ENCODE data around the gene ZDHHC14. TPM values are rescaled to one million over a fixed set of nuclear protein-coding genes. Genes with fewer than 3 reads are reported as not detected.

Gene ZDHHC14
- total RNA-seq, 2 donors from 2014 or later: 13.0 to 19.1 TPM

DNA sequence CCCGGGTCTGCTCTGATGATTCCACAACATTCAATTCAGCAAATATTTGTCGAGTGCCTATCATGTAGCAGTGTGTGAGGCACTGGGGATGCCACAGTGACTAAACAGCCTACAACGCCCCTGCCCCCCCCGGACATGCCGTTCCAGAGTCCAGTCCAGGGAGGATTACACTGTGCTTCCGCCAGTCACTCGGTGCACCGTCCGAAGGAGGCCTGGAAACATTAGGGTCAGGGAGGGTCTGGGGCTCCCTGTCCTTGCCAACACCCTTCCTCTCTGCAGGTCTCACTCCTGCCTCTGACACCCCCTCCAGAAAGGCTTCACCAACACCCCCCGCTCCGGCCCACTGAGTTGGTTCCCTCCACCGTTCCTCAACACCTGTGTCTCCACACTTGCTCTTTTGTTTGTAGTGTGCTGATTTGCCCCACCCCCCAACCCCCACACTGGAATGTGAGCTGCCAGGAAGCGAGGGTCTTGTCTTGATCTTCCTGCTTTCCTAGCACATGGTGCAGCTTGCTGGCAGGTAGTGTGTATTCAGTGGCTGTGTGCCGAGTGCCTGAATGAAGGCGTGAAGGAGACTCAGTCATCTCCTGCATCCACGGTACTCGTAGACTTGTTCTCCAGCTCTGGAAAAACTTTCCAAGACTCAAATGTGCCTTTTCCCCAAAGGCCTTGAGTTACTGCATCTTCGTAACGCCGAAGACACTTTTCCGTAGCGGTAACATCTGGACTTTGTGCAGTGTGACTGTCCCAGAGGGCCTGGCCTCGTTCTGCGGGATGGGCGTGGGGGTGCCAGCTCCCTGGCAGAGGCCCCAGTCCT lies 150.4 kb downstream of the ZDHHC14 start:
- H3K27ac ChIP-seq: no peak overlapping the region
- H3K4me1 ChIP-seq: peaks cover 0 to 35% of the 10 kb centered on the region in 2 donors
- H3K9me3 ChIP-seq: no peaks in the 10 kb centered on the region
- no peak for DNase-seq (ENCODE audit: low spot score)
- TF ChIP-seq, protein P1, sequence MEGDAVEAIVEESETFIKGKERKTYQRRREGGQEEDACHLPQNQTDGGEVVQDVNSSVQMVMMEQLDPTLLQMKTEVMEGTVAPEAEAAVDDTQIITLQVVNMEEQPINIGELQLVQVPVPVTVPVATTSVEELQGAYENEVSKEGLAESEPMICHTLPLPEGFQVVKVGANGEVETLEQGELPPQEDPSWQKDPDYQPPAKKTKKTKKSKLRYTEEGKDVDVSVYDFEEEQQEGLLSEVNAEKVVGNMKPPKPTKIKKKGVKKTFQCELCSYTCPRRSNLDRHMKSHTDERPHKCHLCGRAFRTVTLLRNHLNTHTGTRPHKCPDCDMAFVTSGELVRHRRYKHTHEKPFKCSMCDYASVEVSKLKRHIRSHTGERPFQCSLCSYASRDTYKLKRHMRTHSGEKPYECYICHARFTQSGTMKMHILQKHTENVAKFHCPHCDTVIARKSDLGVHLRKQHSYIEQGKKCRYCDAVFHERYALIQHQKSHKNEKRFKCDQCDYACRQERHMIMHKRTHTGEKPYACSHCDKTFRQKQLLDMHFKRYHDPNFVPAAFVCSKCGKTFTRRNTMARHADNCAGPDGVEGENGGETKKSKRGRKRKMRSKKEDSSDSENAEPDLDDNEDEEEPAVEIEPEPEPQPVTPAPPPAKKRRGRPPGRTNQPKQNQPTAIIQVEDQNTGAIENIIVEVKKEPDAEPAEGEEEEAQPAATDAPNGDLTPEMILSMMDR (IDR thresholded peaks at IDR 0.05): no peak
- H3K27me3 ChIP-seq: no peaks in the 10 kb centered on the region
- no peak overlapping the region for H3K4me3 ChIP-seq
- no peaks in the 10 kb centered on the region for H3K36me3 ChIP-seq

DNA sequence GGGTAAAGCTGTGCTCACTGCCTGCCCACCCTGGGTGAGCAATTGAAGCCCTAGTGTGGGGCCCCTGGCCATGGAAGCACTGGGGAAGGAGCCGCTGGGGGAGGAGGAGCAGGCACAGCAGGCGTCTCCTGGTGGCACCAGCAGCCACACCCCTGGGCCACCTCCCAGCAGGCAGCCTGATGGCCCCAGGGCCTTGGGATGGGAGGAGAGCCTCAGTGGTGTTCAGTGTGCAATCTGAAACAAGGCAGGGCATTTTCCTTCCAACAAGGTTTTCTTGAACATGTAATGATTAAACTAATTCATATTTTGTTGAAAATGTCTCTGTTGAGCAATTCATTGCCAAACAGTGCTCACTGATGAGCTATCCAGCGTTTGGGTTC lies 151.0 kb downstream of the ZDHHC14 start:
- H3K27ac ChIP-seq: no peak overlapping the region

DNA sequence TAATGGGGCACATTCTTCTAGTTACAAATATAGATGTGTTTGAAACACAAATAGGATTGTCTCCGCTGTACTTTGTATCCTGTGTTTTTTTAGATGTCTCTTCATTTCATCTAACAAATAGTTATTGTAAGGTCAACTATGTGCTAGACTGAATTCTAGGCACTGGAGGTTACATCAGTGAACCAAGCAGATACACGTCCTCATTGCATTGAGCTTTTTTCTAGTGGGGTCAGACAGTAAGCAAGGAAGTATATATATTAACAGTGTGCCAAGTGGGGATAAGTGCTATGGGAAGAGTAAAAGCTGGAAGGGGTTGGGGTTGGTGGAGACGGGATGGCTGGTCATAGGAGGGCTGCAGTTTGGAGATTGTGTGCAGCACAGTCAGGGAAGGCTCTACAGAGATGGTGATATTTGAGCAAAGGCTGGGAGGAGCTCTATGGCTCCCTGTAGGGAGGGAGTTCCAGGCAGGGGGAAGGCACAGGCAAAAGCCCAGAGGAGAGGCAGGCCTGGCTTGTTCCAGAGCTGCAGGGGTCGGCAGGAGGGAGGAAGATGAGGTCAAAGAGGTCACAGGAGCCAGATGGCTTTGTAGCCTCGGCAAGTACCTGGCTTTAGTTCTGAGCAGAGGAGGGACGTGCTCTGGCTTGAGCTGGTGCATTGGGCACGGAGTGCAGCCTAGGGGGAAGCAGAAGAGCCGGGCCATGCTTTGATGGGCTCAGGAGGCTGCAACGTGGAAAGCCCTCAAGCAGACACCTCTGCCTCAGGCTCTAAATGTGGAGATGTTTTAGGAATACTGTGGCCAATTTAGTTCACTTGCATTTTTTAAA lies 152.3 kb downstream of the ZDHHC14 start:
- DNase-seq (ENCODE audit: low spot score): no peak
- Histone ChIP-seq H3K27me3 (no peaks in the 10 kb centered on the region), H3K9me3 (no peaks in the 10 kb centered on the region), H3K4me1 (peaks cover 0 to 28% of the 10 kb centered on the region in 2 donors), H3K36me3 (no peaks in the 10 kb centered on the region), H3K27ac (no peak overlapping the region), H3K4me3 (no peak overlapping the region)
- TF ChIP-seq, protein P1 (IDR thresholded peaks at IDR 0.05): no peak

More for the DNA sequence above, 151.0 kb downstream of the ZDHHC14 start:
- H3K9me3 ChIP-seq: no peaks in the 10 kb centered on the region
- TF ChIP-seq, protein P1 (IDR thresholded peaks at IDR 0.05): no peak
- H3K4me1 ChIP-seq: peaks cover 0 to 34% of the 10 kb centered on the region in 2 donors
- no peaks in the 10 kb centered on the region for H3K27me3 ChIP-seq
- H3K4me3 ChIP-seq: no peak overlapping the region
- no peaks in the 10 kb centered on the region for H3K36me3 ChIP-seq
- no peak for DNase-seq (ENCODE audit: low spot score)

DNA sequence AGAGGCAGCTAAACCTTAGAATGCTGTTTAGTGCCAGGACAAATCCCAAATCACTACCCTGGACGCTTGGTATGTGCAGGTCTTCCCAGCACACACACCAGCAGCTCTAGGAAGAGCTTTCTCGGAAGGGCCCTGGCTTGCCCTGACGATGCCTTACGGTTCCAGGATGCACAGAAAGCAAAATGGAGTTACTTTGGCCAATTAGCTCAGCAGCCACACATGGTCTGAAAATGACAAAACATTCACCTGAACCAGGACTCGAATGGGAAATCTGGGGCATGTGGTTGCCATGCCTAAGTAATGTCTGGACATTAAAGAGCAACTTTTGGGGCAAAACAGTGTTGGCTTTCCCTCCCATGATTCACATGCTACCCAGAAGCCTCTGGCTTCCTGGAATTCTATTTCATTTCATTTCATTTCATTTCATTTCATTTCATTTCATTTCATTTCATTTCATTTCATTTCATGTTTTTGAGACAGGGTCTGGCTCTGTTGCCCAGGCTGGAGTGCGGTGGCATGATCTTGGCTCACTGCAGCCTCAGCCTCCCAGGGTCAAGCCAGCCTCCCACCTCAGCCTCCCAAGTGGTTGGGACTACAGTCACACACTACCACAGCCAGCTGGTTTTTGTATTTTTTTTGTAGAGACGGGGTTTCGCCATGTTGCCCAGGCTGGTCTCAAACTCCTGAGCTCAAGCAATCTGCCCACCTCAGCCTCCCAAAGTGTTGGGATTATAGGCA lies 153.3 kb downstream of the ZDHHC14 start:
- no peak for DNase-seq (ENCODE audit: low spot score)
- Histone ChIP-seq H3K36me3 (no peaks in the 10 kb centered on the region), H3K27me3 (no peaks in the 10 kb centered on the region), H3K4me3 (no peak overlapping the region), H3K9me3 (no peaks in the 10 kb centered on the region), H3K27ac (no peak overlapping the region), H3K4me1 (peaks cover 0 to 23% of the 10 kb centered on the region in 2 donors)
- TF ChIP-seq, protein P1 (IDR thresholded peaks at IDR 0.05): no peak

DNA sequence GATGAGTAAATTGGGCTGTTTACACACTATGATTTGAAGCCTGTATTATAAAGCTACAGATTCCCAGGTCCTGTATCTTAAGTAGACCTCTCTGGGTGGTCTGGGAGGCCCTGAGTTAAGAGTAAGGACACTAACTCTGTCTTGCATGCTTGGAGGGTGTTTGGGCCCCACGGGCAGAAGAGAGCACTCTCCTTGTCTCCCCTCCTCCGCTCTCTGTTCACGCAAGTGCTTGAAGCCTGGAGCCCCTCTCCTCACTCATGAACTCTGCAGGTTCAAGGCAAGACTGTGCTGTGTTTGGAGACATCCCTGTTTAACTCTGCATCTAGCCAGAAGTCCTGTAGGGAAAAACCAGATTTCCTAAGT lies 154.0 kb downstream of the ZDHHC14 start:
- TF ChIP-seq, protein P1 (IDR thresholded peaks at IDR 0.05): no peak
- Histone ChIP-seq H3K4me1 (peaks cover 0 to 21% of the 10 kb centered on the region in 2 donors), H3K27me3 (no peaks in the 10 kb centered on the region), H3K9me3 (no peaks in the 10 kb centered on the region), H3K27ac (no peak overlapping the region), H3K36me3 (no peaks in the 10 kb centered on the region), H3K4me3 (no peak overlapping the region)
- DNase-seq (ENCODE audit: low spot score): no peak
